HFFc6 (cell line): ENCODE data around the gene GBX2. TPM values are rescaled to one million over a fixed set of nuclear protein-coding genes. Genes with fewer than 3 reads are reported as not detected.

Source experiments
- DNase-seq: peaks from one replicate; pipeline ENCODE4 v3.0.0-alpha.2; 2018
- H3K27ac Mint-ChIP-seq: 2 replicates; pipeline ENCODE4 v1.8.0; 2020; ENCODE audit warnings: mild to moderate bottlenecking, mixed read lengths
- H3K27me3 Mint-ChIP-seq: 2 replicates; pipeline ENCODE4 v1.8.0; 2021; ENCODE audit warnings: mild to moderate bottlenecking, moderate library complexity, mixed read lengths; ENCODE audit not compliant: insufficient read depth
- H3K36me3 Mint-ChIP-seq: 2 replicates; pipeline ENCODE4 v1.8.0; 2021; ENCODE audit warnings: low read depth, mixed read lengths
- H3K4me1 Mint-ChIP-seq: 2 replicates; pipeline ENCODE4 v1.8.0; 2020; ENCODE audit warnings: low read depth, mixed read lengths
- H3K4me3 Mint-ChIP-seq: 2 replicates; pipeline ENCODE4 v1.8.0; 2020; ENCODE audit warnings: mild to moderate bottlenecking, moderate library complexity, mixed read lengths
- H3K9me3 Mint-ChIP-seq: 2 replicates; pipeline ENCODE4 v1.8.0; 2020; ENCODE audit warnings: mild to moderate bottlenecking, mixed read lengths
- CTCF ChIP-seq: fragments of 200-600 bp; sonication (generic); IDR thresholded peaks from 2 replicates; pipeline ENCODE4 v1.5.0; 2021; ENCODE audit warnings: antibody characterized with exemption, mild to moderate bottlenecking
- total RNA-seq, 6 experiments: library from RNA; stranded (reverse); fragmentation: NEBNext Ultra II Directional; extraction: Animal tissue kit (Norgen Biotek cat#: 25700); gene quantifications; 2 replicates in 1 of 6; 3 replicates in 5 of 6; pipeline ENCODE4 v1.2.3, GENCODE V29; 2021

Gene GBX2
- total RNA-seq, 6 experiments from 2014 or later = not detected

DNA sequence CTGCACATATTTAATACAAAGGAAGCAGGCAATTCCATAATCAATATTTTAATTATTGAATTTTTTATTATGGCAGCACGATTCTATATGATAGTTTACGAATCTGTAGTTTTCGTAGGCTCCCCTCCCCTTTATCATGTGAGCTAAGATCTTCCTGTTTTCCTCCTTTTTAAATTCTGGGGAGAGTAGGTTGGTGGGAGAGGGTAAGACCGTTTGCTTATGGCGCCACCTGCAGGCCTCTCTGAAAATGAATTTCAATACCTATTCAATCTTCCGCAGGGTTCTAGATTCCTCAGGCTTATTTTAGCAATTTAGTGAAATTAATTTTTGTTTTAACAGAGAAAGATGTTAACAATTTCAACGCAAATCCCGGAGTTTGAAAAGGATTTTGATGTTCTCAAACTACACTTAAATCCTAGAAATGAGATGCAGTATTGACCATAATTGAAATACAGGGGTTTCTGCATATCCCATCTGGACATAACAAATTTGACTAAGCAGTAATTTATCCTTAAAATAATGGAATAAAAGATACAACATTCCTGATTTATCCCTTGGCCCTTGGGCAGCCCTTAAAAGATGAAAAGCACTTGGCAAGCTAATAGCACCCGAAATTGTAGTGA lies 12.8 kb upstream of the GBX2 start:
- Mint-ChIP-seq H3K27me3 (peaks cover 18% of the 10 kb centered on the region), H3K4me3 (no peak overlapping the region), H3K36me3 (no peaks in the 10 kb centered on the region), H3K27ac (no peak overlapping the region), H3K9me3 (no peaks in the 10 kb centered on the region; the same call in 1 of the 2 replicates), H3K4me1 (peaks cover 32% of the 10 kb centered on the region)
- TF ChIP-seq CTCF = peak; percentile 91
- peak; percentile 45 for DNase-seq

GRCh38 chr2:236180076-236180816 lies 12.1 kb upstream of the GBX2 start:
- H3K4me1 Mint-ChIP-seq = peaks cover 39% of the 10 kb centered on the region
- H3K4me3 Mint-ChIP-seq = peak overlapping the region; percentile 86
- peak overlapping the region; percentile 57 for H3K27ac Mint-ChIP-seq
- no peak for TF ChIP-seq CTCF
- DNase-seq = peak; percentile 26
- no peaks in the 10 kb centered on the region for H3K36me3 Mint-ChIP-seq
- H3K9me3 Mint-ChIP-seq = no peaks in the 10 kb centered on the region; the same call in 1 of the 2 replicates
- peaks cover 18% of the 10 kb centered on the region for H3K27me3 Mint-ChIP-seq

DNA sequence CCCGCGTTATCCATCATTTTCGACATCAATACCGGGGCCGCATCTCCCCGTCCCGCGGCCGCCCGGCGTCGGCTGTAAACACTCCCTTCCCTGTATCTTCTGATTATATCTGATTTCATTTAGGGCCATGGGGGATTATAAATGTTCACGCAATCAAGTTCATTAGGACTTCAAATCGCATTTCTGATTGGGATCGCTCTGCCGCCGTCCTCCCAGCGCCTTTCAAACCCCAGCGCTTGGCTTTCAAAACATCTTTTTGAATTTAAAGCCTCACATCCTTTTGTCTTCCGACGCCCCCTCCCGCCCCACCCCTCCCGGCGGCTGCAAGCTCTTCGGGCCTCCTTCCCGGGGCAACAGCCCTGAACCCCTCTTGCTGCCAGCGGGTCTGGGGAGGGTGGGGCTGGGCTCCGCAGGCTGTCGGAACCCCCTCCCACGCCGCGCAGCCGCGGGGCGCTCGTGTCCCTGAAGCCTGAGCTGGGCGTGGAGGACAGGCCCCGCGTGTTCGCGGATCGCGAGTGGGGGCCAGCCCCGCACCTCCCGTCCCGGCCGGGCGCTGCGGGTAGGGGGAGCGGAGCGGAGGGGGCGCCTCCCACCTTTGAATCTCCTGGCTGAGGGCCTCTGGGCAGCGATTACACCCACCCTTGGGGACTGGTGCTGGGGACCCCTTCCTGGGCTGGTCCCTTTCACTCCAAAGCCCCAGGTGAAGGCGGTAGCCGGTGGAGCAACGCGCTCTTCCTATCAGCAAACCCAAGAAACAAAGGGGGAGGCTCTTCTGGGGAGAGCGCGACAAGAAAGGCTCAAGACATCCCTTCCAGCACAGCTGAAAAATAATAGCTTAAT lies 11.3 kb upstream of the GBX2 start:
- Mint-ChIP-seq H3K4me3 (peak overlapping the region; percentile 86), H3K9me3 (no peaks in the 10 kb centered on the region), H3K36me3 (no peaks in the 10 kb centered on the region), H3K27ac (peak overlapping the region; percentile 57; the same call in 1 of the 2 replicates), H3K4me1 (peaks cover 47% of the 10 kb centered on the region), H3K27me3 (peaks cover 16% of the 10 kb centered on the region)
- no peak for TF ChIP-seq CTCF
- no peak for DNase-seq

- H3K27ac Mint-ChIP-seq = no peak overlapping the region
- DNase-seq = no peak
- peaks cover 18% of the 10 kb centered on the region for H3K27me3 Mint-ChIP-seq
- peak overlapping the region; percentile 79 for H3K4me3 Mint-ChIP-seq
- H3K36me3 Mint-ChIP-seq = no peaks in the 10 kb centered on the region
- H3K4me1 Mint-ChIP-seq = peaks cover 53% of the 10 kb centered on the region
- no peak for TF ChIP-seq CTCF
- H3K9me3 Mint-ChIP-seq = no peaks in the 10 kb centered on the region
Observed at GRCh38 chr2:236178890-236179235, 10.7 kb upstream of the GBX2 start.

DNA sequence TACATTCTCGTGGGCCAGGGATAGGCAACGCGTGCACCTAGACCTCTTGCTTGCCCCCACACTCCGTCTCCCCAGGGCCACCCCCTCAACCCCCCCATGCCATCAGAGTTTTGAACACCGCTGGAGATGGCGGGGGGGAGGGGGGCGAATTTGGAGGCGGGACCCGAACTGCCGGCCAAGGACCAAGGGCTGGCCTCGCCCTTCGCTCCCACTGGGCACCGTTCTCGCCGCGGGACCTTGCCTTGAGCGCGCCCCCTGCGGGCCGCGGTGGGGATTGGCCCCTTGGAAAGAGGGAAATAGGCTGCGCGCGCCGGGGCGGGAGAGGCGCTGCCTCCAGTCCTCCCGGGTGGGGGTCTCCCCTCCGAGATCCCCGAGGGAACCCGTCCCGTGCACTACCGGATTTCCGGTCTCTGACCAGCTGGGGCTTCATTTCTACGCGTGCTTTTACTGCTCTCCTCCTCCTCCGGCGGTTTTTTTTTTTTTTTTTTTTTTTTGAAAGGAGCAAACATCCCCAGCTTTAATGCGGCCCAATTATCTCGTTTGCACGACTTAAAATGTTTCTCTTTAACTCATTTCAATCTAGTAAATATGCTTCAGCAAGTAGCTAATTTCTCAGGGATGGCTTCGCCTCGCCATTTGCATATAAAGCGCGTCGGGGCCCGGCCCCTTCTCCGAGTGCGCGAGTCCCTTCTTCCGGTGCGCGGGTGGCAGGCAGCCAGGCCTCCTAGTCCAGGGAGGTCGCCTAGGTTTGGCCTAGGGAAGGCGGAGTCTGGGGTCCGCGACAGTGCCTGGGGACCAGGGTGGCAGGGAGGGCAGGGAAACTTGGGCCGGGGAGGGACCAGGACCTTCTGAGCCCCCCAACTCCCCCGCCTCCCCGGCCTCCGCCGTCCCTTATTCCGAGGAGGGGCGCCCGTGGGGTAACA lies 10.0 kb upstream of the GBX2 start:
- DNase-seq = no peak
- H3K27me3 Mint-ChIP-seq = peaks cover 17% of the 10 kb centered on the region
- no peaks in the 10 kb centered on the region for H3K9me3 Mint-ChIP-seq
- H3K4me3 Mint-ChIP-seq = peak overlapping the region; percentile 79
- peaks cover 55% of the 10 kb centered on the region for H3K4me1 Mint-ChIP-seq
- H3K36me3 Mint-ChIP-seq = no peaks in the 10 kb centered on the region
- H3K27ac Mint-ChIP-seq = no peak overlapping the region
- peak; percentile 87 for TF ChIP-seq CTCF
